Fibroblast of lung (primary cell): Measurements from ENCODE around the gene ADCK2.

Experiments used
- CTCF ChIP-seq, 2 donors: IDR thresholded peaks in 1 of 2; conservative IDR thresholded peaks in 1 of 2; 1 replicate in 1 of 2; 2 replicates in 1 of 2; pipeline ENCODE4 v1.5.1; 2011 to 2012; ENCODE audit warnings: low read length in 2 of 2, control low read depth in 1 of 2, inconsistent platforms in 1 of 2, low read depth in 1 of 2, mild to moderate bottlenecking in 1 of 2
- EZH2 ChIP-seq: IDR thresholded peaks from 2 replicates; pipeline ENCODE4 v1.5.1; 2012; ENCODE audit warnings: low read length, control low read depth, mild to moderate bottlenecking; ENCODE audit errors: missing control alignments

- no peak for TF ChIP-seq CTCF (conservative IDR thresholded peaks at IDR 0.05 in 1 of 2, IDR thresholded peaks at IDR 0.05 in 1 of 2; ENCODE audit: low read depth in 1 of 2, low read length in 2 of 2)
- no peak for TF ChIP-seq EZH2
These were observed 34.4 kb downstream of the ADCK2 start for GRCh38 chr7:140707132-140707531.
